K562 (cell line): ENCODE results near the gene LIN28A. TPM values are rescaled to one million over a fixed set of nuclear protein-coding genes. Genes with fewer than 3 reads are reported as not detected.
A peak's percentile ranks its signal among the peaks of the same experiment; 100 is the strongest.

ENCODE experiments used
- ARID2 ChIP-seq: fragments of 450-650 bp; IDR thresholded peaks from 2 replicates; pipeline ENCODE4 v1.6.1; 2017; ENCODE audit warnings: antibody characterized with exemption, mild to moderate bottlenecking
- ATF1 ChIP-seq, 2 experiments: fragments of 450-650 bp in 1 of 2; IDR thresholded peaks; 2 replicates each; pipeline ENCODE4 v1.6.1; 2016; ENCODE audit warnings: missing compliant biosample characterization in 1 of 2, missing genetic modification characterization in 1 of 2
- EHMT2 ChIP-seq: fragments of 450-650 bp; IDR thresholded peaks from 2 replicates; pipeline ENCODE4 v1.6.1; 2018; ENCODE audit warnings: antibody characterized with exemption
- EP300 ChIP-seq: IDR thresholded peaks from 2 replicates; pipeline ENCODE4 v1.6.1; 2012; ENCODE audit warnings: low read length, improper control_type of control experiment
- EP400 ChIP-seq: fragments of 450-650 bp; IDR thresholded peaks from 2 replicates; pipeline ENCODE4 v1.6.1; 2017; ENCODE audit warnings: antibody characterized with exemption, mild to moderate bottlenecking, moderate library complexity
- FOSL1 ChIP-seq: fragments of 200-800 bp; sonication (Bioruptor generic); conservative IDR thresholded peaks from 2 replicates; pipeline ENCODE4 v1.6.1; 2016; ENCODE audit warnings: missing genetic modification characterization, missing compliant biosample characterization
- HDAC1 ChIP-seq, 2 experiments: fragments of 450-650 bp; IDR thresholded peaks; 2 replicates each; pipeline ENCODE4 v1.6.1; 2016 to 2017; ENCODE audit warnings: inconsistent platforms in 1 of 2, mild to moderate bottlenecking in 1 of 2, moderate library complexity in 1 of 2
- LCOR ChIP-seq: sonication (generic); formaldehyde crosslinking; IDR thresholded peaks from 2 replicates; pipeline ENCODE4 v1.8.0; 2022; ENCODE audit warnings: mild to moderate bottlenecking, missing genetic modification reagents
- MYC ChIP-seq, 2 experiments: fragments of 250-450 bp in 1 of 2; sonication (Bioruptor Pico) in 1 of 2; IDR thresholded peaks; 2 replicates each; pipeline versions ENCODE4 v1.5.1 to v1.6.1; 2012 to 2021; ENCODE audit warnings: low read depth in 2 of 2, borderline replicate concordance in 1 of 2, improper control_type of control experiment in 1 of 2, low read length in 1 of 2, mild to moderate bottlenecking in 1 of 2, moderate library complexity in 1 of 2
- SMAD3 ChIP-seq: fragments of 450-650 bp; formaldehyde crosslinking; conservative IDR thresholded peaks from 2 replicates; pipeline ENCODE4 v1.4.0; 2020; ENCODE audit warnings: mild to moderate bottlenecking
- SMC3 ChIP-seq: conservative IDR thresholded peaks from 2 replicates; pipeline ENCODE4 v1.6.1; 2011; ENCODE audit warnings: low read depth, low read length, improper control_type of control experiment; ENCODE audit not compliant: insufficient read depth
- TAL1 ChIP-seq: fragments of 450-650 bp; IDR thresholded peaks from 2 replicates; pipeline ENCODE4 v1.6.1; 2016; ENCODE audit warnings: mild to moderate bottlenecking
- TARDBP ChIP-seq: fragments of 450-650 bp; IDR thresholded peaks from 2 replicates; pipeline ENCODE4 v1.6.1; 2016
- TCF7 ChIP-seq: sonication (generic); IDR thresholded peaks from 2 replicates; pipeline ENCODE4 v1.6.1; 2016; ENCODE audit warnings: antibody characterized with exemption, borderline replicate concordance
- TOE1 ChIP-seq, 2 experiments: fragments of 450-650 bp in 1 of 2; sonication (generic) in 1 of 2; formaldehyde crosslinking in 1 of 2; IDR thresholded peaks; 2 replicates each; pipeline versions ENCODE4 v1.7.1 to v1.8.0; 2016 to 2022; ENCODE audit warnings: borderline replicate concordance in 2 of 2, mild to moderate bottlenecking in 2 of 2, antibody characterized with exemption in 1 of 2, inconsistent platforms in 1 of 2, low read depth in 1 of 2, missing genetic modification reagents in 1 of 2, moderate library complexity in 1 of 2
- ZBTB8A ChIP-seq: fragments of 450-650 bp; IDR thresholded peaks from 2 replicates; pipeline ENCODE4 v1.6.1; 2018; ENCODE audit warnings: mild to moderate bottlenecking, moderate library complexity; ENCODE audit not compliant: partially characterized antibody
- ZEB2 ChIP-seq: fragments of 450-650 bp; IDR thresholded peaks from 2 replicates; pipeline ENCODE4 v1.6.1; 2016
- ZNF175 ChIP-seq: fragments of 200-800 bp; sonication (Bioruptor generic); IDR thresholded peaks from 2 replicates; pipeline ENCODE4 v1.6.1; 2016; ENCODE audit warnings: low read depth, mild to moderate bottlenecking, missing genetic modification characterization, missing compliant biosample characterization
- ZNF354B ChIP-seq: fragments of 250-450 bp; sonication (Bioruptor Pico); IDR thresholded peaks from 2 replicates; pipeline ENCODE4 v1.4.0; 2020
- polyA plus RNA-seq, 8 experiments: library from polyadenylated mRNA; depleted of rRNA in 4 of 8; stranded (reverse) in 5 of 8; unstranded in 3 of 8; fragments of >200 nt; fragmentation: Nextera tagmentation in 2 of 8; fragmentation: Illumina TruSeq in 1 of 8; extraction: Ambion mirVana in 2 of 8; extraction: Trizol in 1 of 8; gene quantifications; 2 replicates each; pipeline versions ENCODE4 v1.2.1 to v1.2.3, GENCODE V29; 2011 to 2014; ENCODE audit warnings: inconsistent platforms in 1 of 8, missing spikeins in 1 of 8
- total RNA-seq, 7 experiments: library from RNA; depleted of rRNA in 6 of 7; stranded (reverse); fragments of >200 nt in 6 of 7; fragmentation: Illumina TruSeq in 2 of 7; extraction: Trizol in 2 of 7; gene quantifications; 2 replicates each; pipeline versions ENCODE4 v1.2.1 to v1.2.3, GENCODE V29; 2011 to 2021; ENCODE audit warnings: low replicate concordance in 1 of 7
- TF ChIP-seq, protein P1 (sequence below), 2 experiments: fragments of 450-650 bp; conservative IDR thresholded peaks; 2 replicates each; pipeline ENCODE4 v1.6.1; 2017; ENCODE audit warnings: mild to moderate bottlenecking in 2 of 2, moderate library complexity in 2 of 2
- TF ChIP-seq, protein P2 (sequence below): fragments of 150-350 bp; conservative IDR thresholded peaks from 2 replicates; pipeline ENCODE4 v1.6.1; 2014; ENCODE audit warnings: low read length
- TF ChIP-seq, protein P3 (sequence below): IDR thresholded peaks from 2 replicates; pipeline ENCODE4 v1.6.1; 2012; ENCODE audit warnings: low read depth, low read length, improper control_type of control experiment, borderline replicate concordance

LIN28A gene
- total and polyA plus RNA-seq, 9 of the 15 experiments (the other 6 are each of a cell fraction or from before 2014, with no cell fraction given) = 0.80 to 5.4 (median 3.9) TPM

DNA sequence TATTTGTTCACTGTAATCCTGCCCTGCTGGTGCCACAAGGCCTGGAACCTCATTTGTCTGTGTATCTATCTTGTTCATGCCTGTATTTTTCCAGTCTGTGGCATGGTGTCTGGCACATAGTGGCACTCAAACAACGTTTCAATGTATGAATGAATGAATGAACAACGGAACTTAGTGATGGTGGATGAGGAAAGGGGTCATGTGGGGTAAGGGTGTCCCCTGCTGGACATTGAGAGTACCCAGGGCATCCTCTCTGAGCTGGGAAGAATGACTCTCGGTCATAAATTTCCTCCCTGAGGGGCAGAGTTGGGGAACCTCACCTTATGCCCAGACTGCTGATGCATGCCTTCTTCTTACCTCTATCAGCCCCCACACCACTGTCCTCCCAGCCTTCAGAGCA is 19.2 kb upstream of the LIN28A start (continued):
- TF ChIP-seq SMAD3 (CRISPR knock-in tag) (0 out of 2 replicates have a peak, but pooled peaks have one; percentile 21), LCOR (CRISPR knock-in tag) (0 out of 2 replicates have a peak, but pooled peaks have one; percentile 43), EP300 (0 out of 2 replicates have a peak, but pooled peaks have one; percentile 4), TCF7 (0 out of 2 replicates have a peak, but pooled peaks have one; percentile 11), TAL1 (peak; percentile 17; the same call in 1 of the 2 replicates), MYC (IDR thresholded peaks at IDR 0.05; ENCODE audit: low read depth, low read length) (peak; percentile 17; the same call in 1 of the 2 replicates), MYC (CRISPR knock-in tag; IDR thresholded peaks at IDR 0.05; ENCODE audit: borderline replicate concordance, low read depth) (no peak), TOE1 (IDR thresholded peaks at IDR 0.05; ENCODE audit: borderline replicate concordance) (peak; percentile 54; the same call in 1 of the 2 replicates), TOE1 (CRISPR knock-in tag; IDR thresholded peaks at IDR 0.05; ENCODE audit: borderline replicate concordance, low read depth) (no peak), TARDBP (peak; percentile 50; the same call in 1 of the 2 replicates), ZEB2 (peak; percentile 32; the same call in 1 of the 2 replicates), FOSL1 (tag) (0 out of 2 replicates have a peak, but pooled peaks have one; percentile 17), EP400 (peak; percentile 29; the same call in 1 of the 2 replicates), SMC3 (peak; percentile 97), ATF1 (CRISPR knock-in tag; IDR thresholded peaks at IDR 0.05) (no peak), ATF1 (tag; IDR thresholded peaks at IDR 0.05) (0 out of 2 replicates have a peak, but pooled peaks have one; percentile 41), ZBTB8A (no peak), HDAC1 (IDR thresholded peaks at IDR 0.05) (0 out of 4 replicates have a peak, but pooled peaks of 1 of the 2 experiments have one; percentile 14), EHMT2 (0 out of 2 replicates have a peak, but pooled peaks have one; percentile 35), ZNF175 (CRISPR knock-in tag) (no peak), ZNF354B (no peak), ARID2 (peak; percentile 96)
- TF ChIP-seq, protein P1, sequence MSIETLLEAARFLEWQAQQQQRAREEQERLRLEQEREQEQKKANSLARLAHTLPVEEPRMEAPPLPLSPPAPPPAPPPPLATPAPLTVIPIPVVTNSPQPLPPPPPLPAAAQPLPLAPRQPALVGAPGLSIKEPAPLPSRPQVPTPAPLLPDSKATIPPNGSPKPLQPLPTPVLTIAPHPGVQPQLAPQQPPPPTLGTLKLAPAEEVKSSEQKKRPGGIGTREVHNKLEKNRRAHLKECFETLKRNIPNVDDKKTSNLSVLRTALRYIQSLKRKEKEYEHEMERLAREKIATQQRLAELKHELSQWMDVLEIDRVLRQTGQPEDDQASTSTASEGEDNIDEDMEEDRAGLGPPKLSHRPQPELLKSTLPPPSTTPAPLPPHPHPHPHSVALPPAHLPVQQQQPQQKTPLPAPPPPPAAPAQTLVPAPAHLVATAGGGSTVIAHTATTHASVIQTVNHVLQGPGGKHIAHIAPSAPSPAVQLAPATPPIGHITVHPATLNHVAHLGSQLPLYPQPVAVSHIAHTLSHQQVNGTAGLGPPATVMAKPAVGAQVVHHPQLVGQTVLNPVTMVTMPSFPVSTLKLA (conservative IDR thresholded peaks at IDR 0.05) = peak; percentile 32 to 43; a peak in 1 of 4 replicates
- TF ChIP-seq, protein P2, sequence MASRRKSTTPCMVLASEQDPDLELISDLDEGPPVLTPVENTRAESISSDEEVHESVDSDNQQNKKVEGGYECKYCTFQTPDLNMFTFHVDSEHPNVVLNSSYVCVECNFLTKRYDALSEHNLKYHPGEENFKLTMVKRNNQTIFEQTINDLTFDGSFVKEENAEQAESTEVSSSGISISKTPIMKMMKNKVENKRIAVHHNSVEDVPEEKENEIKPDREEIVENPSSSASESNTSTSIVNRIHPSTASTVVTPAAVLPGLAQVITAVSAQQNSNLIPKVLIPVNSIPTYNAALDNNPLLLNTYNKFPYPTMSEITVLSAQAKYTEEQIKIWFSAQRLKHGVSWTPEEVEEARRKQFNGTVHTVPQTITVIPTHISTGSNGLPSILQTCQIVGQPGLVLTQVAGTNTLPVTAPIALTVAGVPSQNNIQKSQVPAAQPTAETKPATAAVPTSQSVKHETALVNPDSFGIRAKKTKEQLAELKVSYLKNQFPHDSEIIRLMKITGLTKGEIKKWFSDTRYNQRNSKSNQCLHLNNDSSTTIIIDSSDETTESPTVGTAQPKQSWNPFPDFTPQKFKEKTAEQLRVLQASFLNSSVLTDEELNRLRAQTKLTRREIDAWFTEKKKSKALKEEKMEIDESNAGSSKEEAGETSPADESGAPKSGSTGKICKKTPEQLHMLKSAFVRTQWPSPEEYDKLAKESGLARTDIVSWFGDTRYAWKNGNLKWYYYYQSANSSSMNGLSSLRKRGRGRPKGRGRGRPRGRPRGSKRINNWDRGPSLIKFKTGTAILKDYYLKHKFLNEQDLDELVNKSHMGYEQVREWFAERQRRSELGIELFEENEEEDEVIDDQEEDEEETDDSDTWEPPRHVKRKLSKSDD = 0 out of 2 replicates have a peak, but pooled peaks have one; percentile 22
- TF ChIP-seq, protein P3, sequence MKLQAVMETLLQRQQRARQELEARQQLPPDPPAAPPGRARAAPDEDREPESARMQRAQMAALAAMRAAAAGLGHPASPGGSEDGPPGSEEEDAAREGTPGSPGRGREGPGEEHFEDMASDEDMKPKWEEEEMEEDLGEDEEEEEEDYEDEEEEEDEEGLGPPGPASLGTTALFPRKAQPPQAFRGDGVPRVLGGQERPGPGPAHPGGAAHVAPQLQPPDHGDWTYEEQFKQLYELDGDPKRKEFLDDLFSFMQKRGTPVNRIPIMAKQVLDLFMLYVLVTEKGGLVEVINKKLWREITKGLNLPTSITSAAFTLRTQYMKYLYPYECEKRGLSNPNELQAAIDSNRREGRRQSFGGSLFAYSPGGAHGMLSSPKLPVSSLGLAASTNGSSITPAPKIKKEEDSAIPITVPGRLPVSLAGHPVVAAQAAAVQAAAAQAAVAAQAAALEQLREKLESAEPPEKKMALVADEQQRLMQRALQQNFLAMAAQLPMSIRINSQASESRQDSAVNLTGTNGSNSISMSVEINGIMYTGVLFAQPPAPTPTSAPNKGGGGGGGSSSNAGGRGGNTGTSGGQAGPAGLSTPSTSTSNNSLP = peak; percentile 51; the same call in 1 of the 2 replicates
